PC-9 (cell line): ENCODE measurements around the gene MPDU1.
A peak's percentile ranks its signal among the peaks of the same experiment; 100 is the strongest.

Experiments
- EZH2 ChIP-seq: fragments of 200-600 bp; sonication (generic); IDR thresholded peaks from 2 replicates; pipeline ENCODE4 v1.8.0; 2017; ENCODE audit warnings: antibody characterized with exemption, low read depth
- TF ChIP-seq, protein P1 (sequence below): fragments of 200-600 bp; sonication (generic); conservative IDR thresholded peaks from 2 replicates; pipeline ENCODE4 v1.6.1; 2017; ENCODE audit warnings: mixed run types, antibody characterized with exemption, mild to moderate bottlenecking, moderate library complexity

DNA sequence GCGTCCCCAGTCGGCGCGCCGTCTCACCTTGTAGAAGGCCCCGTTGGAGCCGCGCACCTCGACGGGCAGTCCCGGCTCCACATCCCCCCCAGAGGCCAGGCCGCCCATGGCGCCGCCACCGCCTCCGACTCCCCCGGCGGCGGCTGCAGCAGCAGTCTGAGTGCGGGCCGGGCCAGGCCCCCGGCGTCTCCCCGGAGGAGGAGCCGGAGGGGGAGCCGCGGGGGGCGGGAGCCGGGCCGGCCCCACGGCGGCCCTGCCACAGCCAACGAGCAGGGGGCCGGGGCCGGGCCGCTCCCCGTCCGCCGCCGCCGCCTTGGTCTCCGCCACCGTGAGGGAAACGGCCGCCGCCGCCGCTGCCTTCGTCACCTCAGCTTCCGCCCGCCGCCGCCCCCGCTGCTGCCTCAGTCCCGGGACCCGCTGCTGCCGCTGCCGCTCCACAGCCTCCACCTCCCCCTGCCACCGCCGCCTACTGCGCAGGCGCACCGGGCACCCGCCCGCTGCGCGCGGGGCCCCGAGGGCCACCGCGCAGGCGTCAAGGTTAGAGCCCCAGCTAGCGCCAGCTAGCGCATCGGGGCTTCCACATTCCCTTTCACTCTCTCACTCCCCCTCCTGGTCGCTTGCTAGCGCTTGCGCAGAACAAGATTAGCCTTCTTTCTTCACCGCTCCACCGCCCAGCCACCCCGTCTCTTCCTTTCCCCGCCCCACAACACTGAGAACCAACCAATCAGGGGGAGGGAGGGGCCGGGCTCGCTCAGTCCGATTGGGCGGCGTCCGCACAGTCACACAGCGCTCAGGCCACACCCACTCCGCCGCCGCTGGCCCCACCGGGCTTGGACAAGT lies 31.0 kb downstream of the MPDU1 start, which contains the start of gene FXR2:
- TF ChIP-seq, protein P1, sequence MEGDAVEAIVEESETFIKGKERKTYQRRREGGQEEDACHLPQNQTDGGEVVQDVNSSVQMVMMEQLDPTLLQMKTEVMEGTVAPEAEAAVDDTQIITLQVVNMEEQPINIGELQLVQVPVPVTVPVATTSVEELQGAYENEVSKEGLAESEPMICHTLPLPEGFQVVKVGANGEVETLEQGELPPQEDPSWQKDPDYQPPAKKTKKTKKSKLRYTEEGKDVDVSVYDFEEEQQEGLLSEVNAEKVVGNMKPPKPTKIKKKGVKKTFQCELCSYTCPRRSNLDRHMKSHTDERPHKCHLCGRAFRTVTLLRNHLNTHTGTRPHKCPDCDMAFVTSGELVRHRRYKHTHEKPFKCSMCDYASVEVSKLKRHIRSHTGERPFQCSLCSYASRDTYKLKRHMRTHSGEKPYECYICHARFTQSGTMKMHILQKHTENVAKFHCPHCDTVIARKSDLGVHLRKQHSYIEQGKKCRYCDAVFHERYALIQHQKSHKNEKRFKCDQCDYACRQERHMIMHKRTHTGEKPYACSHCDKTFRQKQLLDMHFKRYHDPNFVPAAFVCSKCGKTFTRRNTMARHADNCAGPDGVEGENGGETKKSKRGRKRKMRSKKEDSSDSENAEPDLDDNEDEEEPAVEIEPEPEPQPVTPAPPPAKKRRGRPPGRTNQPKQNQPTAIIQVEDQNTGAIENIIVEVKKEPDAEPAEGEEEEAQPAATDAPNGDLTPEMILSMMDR: peak; percentile 54; the same call in 1 of the 2 replicates
- TF ChIP-seq EZH2: no peak
